ENCODE measurements around the gene RFX8. TPM values are rescaled to one million over a fixed set of nuclear protein-coding genes. Genes with fewer than 3 reads are reported as not detected.

The RFX8 gene
- polyA plus RNA-seq, 2 of the 4 experiments (the other 2 are of a cell fraction) = not detected

GRCh38 chr2:101429453-101429852, 45.5 kb downstream of the RFX8 start:
- ATAC-seq = no peak
- H3K4me2 ChIP-seq = no peak overlapping the region
- DNase-seq (ENCODE audit: low read depth in 1 of 2, low spot score in 1 of 2) = no peak
- no peak for FAIRE-seq
- no peaks in the 10 kb centered on the region for H3K9me3 ChIP-seq
- ChIA-PET POLR2A (no interaction called here), CTCF (interaction anchor here (2.8 kb wide), 1 partner anchor 10 kb away, joined by 13 read pairs; no protein-coding TSS in a partner anchor)
- WGBS (ENCODE audit: missing lambda C conversion rate) = 78% methylated on average over 6 of the region's 6 CpGs
- TF ChIP-seq HMGXB4 (CRISPR knock-in tag; IDR thresholded peaks at IDR 0.05; ENCODE audit: borderline replicate concordance) (no peak), ZFP36 (IDR thresholded peaks at IDR 0.05; ENCODE audit: borderline replicate concordance, partially characterized antibody) (no peak), CHD4 (IDR thresholded peaks at IDR 0.05; ENCODE audit: borderline replicate concordance) (no peak), JUN (IDR thresholded peaks at IDR 0.05) (no peak), USF2 (IDR thresholded peaks at IDR 0.05) (no peak), BHLHE40 (IDR thresholded peaks at IDR 0.05; ENCODE audit: low read depth, low read length) (no peak), RFX5 (IDR thresholded peaks at IDR 0.05) (no peak)
- H3K4me1 ChIP-seq = no peaks in the 10 kb centered on the region
- no peak overlapping the region for H3K4me3 ChIP-seq
- H3K27ac ChIP-seq = no peak overlapping the region

GRCh38 chr2:101428422-101429176, 46.3 kb downstream of the RFX8 start:
- ATAC-seq = no peak
- 64% methylated on average over 10 of the region's 10 CpGs for WGBS (ENCODE audit: missing lambda C conversion rate)
- no peak overlapping the region for H3K4me2 ChIP-seq
- no peak for DNase-seq (ENCODE audit: low read depth in 1 of 2, low spot score in 1 of 2)
- H3K27ac ChIP-seq = no peak overlapping the region
- FAIRE-seq = no peak
- ChIA-PET POLR2A (no interaction called here), CTCF (interaction anchor here (1.7 to 2.8 kb wide), 2 partner anchors 9 to 402 kb away, joined by 3 to 13 read pairs; no protein-coding TSS in a partner anchor)
- TF ChIP-seq CBX8 (IDR thresholded peaks at IDR 0.05) = no peak
- TF ChIP-seq SMC3 (IDR thresholded peaks at IDR 0.05) = no peak
- TF ChIP-seq MAZ (IDR thresholded peaks at IDR 0.05; ENCODE audit: borderline replicate concordance, low read depth, low read length) = no peak
- no peak for TF ChIP-seq RFX5 (IDR thresholded peaks at IDR 0.05)
- TF ChIP-seq PBX3 (IDR thresholded peaks at IDR 0.05) = no peak
- no peak for TF ChIP-seq EHMT2 (IDR thresholded peaks at IDR 0.05; ENCODE audit: low read depth)
- no peak for TF ChIP-seq HDAC2 (IDR thresholded peaks at IDR 0.05)
- TF ChIP-seq HOXA7 (CRISPR knock-in tag; IDR thresholded peaks at IDR 0.05) = no peak
- no peak for TF ChIP-seq BHLHE40 (IDR thresholded peaks at IDR 0.05; ENCODE audit: low read depth, low read length)
- no peak for TF ChIP-seq PHF8 (IDR thresholded peaks at IDR 0.05; ENCODE audit: borderline replicate concordance, low read depth)
- no peak for TF ChIP-seq RCOR1 (IDR thresholded peaks at IDR 0.05; ENCODE audit: low read depth, low read length)
- no peak for TF ChIP-seq MYC (IDR thresholded peaks at IDR 0.05; ENCODE audit: borderline replicate concordance, low read length)
- TF ChIP-seq HOXB13 (CRISPR knock-in tag; IDR thresholded peaks at IDR 0.05; ENCODE audit: low read depth) = no peak
- H3K4me3 ChIP-seq = no peak overlapping the region
- H3K4me1 ChIP-seq = no peaks in the 10 kb centered on the region
- H3K9me3 ChIP-seq = no peaks in the 10 kb centered on the region

GRCh38 chr2:101427743-101428142, 47.2 kb downstream of the RFX8 start:
- FAIRE-seq = no peak
- 81% methylated on average over 11 of the region's 13 CpGs for WGBS (ENCODE audit: missing lambda C conversion rate)
- POLR2A ChIA-PET = no interaction called here
- TF ChIP-seq RCOR1 (IDR thresholded peaks at IDR 0.05; ENCODE audit: low read depth, low read length) = no peak
- no peak for TF ChIP-seq ZNF302 (CRISPR knock-in tag; IDR thresholded peaks at IDR 0.05)
- TF ChIP-seq TP53 (CRISPR knock-in tag; IDR thresholded peaks at IDR 0.05) = no peak
- TF ChIP-seq SREBF2 (IDR thresholded peaks at IDR 0.05) = no peak
- no peak for TF ChIP-seq ESRRA (IDR thresholded peaks at IDR 0.05; ENCODE audit: borderline replicate concordance, low read length)
- no peak for TF ChIP-seq FOSL2 (IDR thresholded peaks at IDR 0.05)
- no peak for TF ChIP-seq FOSL2 (CRISPR knock-in tag; IDR thresholded peaks at IDR 0.05)
- no peak for TF ChIP-seq BCL3 (IDR thresholded peaks at IDR 0.05)
- no peak for TF ChIP-seq ZFP36 (IDR thresholded peaks at IDR 0.05; ENCODE audit: borderline replicate concordance, partially characterized antibody)
- TF ChIP-seq ZC3H11A (IDR thresholded peaks at IDR 0.05) = no peak
- no peak for TF ChIP-seq PHF8 (IDR thresholded peaks at IDR 0.05; ENCODE audit: borderline replicate concordance, low read depth)
- no peak for TF ChIP-seq CHD2 (IDR thresholded peaks at IDR 0.05; ENCODE audit: low read length, partially characterized antibody)
- TF ChIP-seq HEYL (CRISPR knock-in tag; IDR thresholded peaks at IDR 0.05) = no peak
- TF ChIP-seq NPAS2 (CRISPR knock-in tag; IDR thresholded peaks at IDR 0.05; ENCODE audit: borderline replicate concordance) = no peak
- TF ChIP-seq SMC3 (IDR thresholded peaks at IDR 0.05) = no peak
- no peak for TF ChIP-seq POLR2A (IDR thresholded peaks at IDR 0.05; ENCODE audit: low read length)
- no peak for TF ChIP-seq MYC (IDR thresholded peaks at IDR 0.05; ENCODE audit: borderline replicate concordance, low read length)
- no peak for TF ChIP-seq EP300 (IDR thresholded peaks at IDR 0.05)
- TF ChIP-seq CBX8 (IDR thresholded peaks at IDR 0.05) = no peak

More at GRCh38 chr2:101427743-101428142, 47.2 kb downstream of the RFX8 start:
- no peak overlapping the region for H3K27ac ChIP-seq
- no peaks in the 10 kb centered on the region for H3K9me3 ChIP-seq
- no peak for DNase-seq (ENCODE audit: low read depth in 1 of 2, low spot score in 1 of 2)
- no peak for ATAC-seq
- H3K4me1 ChIP-seq = no peaks in the 10 kb centered on the region
- CTCF ChIA-PET = interaction anchor here (1.7 to 2.8 kb wide), 2 partner anchors 8 to 403 kb away, joined by 3 to 13 read pairs; no protein-coding TSS in a partner anchor
- no peak overlapping the region for H3K4me3 ChIP-seq
- H3K4me2 ChIP-seq = no peak overlapping the region
